ENCODE results near the gene HYAL3.
A peak's percentile ranks its signal among the peaks of the same experiment; 100 is the strongest.

The HYAL3 gene

DNA sequence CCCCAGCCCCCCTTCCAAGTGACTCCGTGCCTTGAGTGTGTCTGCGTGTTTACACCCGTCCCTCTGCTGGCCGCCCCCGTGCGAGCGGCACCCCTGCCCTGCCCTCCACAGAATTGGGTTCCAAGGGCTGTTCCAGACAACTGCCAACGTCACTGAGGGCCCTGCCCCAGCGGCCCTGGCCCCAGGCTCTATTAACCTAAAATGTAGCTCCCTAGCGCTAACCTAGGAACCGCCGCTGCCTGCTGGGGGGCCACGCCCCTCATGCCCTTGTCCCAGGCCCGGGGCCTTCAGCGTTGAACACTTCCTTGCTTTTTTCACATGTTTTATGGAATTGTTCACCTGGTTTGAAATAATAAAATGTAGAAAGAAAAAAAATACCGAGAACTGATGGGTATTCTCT is 40.2 kb downstream of the HYAL3 start:
- no peak overlapping the region for H3K4me3 ChIP-seq (ENCODE audit: low read depth, low read length)
- no peak for DNase-seq (ENCODE audit: low read depth)
- TF ChIP-seq, protein P1, sequence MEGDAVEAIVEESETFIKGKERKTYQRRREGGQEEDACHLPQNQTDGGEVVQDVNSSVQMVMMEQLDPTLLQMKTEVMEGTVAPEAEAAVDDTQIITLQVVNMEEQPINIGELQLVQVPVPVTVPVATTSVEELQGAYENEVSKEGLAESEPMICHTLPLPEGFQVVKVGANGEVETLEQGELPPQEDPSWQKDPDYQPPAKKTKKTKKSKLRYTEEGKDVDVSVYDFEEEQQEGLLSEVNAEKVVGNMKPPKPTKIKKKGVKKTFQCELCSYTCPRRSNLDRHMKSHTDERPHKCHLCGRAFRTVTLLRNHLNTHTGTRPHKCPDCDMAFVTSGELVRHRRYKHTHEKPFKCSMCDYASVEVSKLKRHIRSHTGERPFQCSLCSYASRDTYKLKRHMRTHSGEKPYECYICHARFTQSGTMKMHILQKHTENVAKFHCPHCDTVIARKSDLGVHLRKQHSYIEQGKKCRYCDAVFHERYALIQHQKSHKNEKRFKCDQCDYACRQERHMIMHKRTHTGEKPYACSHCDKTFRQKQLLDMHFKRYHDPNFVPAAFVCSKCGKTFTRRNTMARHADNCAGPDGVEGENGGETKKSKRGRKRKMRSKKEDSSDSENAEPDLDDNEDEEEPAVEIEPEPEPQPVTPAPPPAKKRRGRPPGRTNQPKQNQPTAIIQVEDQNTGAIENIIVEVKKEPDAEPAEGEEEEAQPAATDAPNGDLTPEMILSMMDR (conservative IDR thresholded peaks at IDR 0.05; ENCODE audit: low read depth, low read length) = no peak

- TF ChIP-seq, protein P1 (conservative IDR thresholded peaks at IDR 0.05; ENCODE audit: low read depth, low read length) = no peak
Observed at GRCh38 chr3:50258029-50258680, 41.0 kb downstream of the HYAL3 start.

GRCh38 chr3:50256978-50257890 is 42.0 kb downstream of the HYAL3 start:
- H3K4me3 ChIP-seq (ENCODE audit: low read depth, low read length) = no peak overlapping the region
- TF ChIP-seq, protein P1 (conservative IDR thresholded peaks at IDR 0.05; ENCODE audit: low read depth, low read length) = peak; percentile 76
- peak; percentile 55 for DNase-seq (ENCODE audit: low read depth)

More at GRCh38 chr3:50258029-50258680, 41.0 kb downstream of the HYAL3 start:
- no peak for DNase-seq (ENCODE audit: low read depth)
- no peak overlapping the region for H3K4me3 ChIP-seq (ENCODE audit: low read depth, low read length)

DNA sequence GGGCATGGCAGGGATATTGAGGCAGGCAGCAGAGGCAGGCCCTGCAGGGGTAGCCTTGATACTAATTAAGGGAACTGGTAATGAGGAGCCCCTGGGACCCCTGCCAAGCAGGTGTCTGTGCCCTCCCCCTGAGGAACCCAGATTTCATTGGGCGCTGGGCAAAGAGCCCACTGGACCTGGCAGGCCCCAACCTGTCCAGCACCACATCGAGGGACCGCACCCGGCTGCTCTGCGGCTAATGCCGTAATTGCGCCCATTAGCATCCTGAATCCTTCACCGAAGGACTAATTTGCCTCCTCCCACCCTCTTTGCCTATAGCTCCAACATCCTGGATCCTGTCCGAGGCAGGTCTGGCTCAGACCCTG is 44.0 kb downstream of the HYAL3 start:
- TF ChIP-seq, protein P1 (conservative IDR thresholded peaks at IDR 0.05; ENCODE audit: low read depth, low read length) = no peak
- no peak overlapping the region for H3K4me3 ChIP-seq (ENCODE audit: low read depth, low read length)
- no peak for DNase-seq (ENCODE audit: low read depth)

DNA sequence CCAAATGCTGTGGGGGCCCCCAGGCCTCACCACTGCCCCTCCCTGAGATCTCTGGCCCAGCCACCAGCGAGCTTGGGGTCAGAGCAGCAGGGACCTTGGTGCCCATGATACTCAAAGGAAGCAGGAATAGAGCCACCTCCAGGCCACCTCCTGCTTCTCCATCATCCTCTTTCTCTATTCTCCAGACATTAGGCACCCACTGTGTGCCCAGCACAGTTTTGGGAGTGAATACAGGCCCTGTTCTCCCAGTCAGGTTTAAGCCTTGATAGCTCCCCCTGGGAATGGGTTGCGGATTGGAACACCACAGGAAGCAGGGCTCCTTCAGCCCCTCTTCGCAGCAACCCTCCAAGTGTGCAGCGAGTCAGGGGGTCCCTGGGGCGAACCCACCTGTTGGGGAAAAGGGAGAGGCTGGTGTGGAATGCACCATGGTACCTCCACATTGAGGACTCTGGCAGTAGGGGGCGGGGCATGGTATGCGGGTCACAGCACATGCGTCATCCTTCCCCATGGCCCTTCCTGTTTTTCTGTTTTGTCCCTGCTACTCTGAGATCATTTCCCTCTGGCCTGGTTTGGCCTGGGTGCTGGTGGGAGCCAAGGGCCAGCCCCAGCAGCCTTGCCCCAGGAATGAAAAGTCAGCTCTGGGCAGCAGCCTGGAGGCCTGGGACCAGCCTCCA is 44.5 kb downstream of the HYAL3 start:
- DNase-seq (ENCODE audit: low read depth) = peak; percentile 69
- no peak overlapping the region for H3K4me3 ChIP-seq (ENCODE audit: low read depth, low read length)
- TF ChIP-seq, protein P1 (conservative IDR thresholded peaks at IDR 0.05; ENCODE audit: low read depth, low read length) = no peak

DNA sequence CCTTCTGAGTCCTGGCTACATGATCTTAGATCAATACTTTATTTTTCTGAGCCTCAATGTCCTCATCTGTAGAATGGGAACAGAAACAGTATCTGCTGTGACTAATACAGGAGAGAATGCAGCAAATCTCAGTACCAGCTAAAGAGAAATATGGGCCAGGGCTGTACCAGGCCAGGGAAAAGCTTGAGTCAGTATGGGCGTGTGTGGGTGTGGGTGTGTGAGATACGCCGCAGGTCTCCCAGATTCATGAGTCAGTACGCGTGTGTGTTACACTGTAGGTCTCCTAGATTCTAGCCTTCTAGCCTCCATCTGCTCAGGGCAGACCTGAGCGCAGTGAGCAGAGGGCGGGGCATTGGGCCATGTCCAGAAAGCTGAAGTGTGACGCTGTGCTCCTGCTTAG is 48.0 kb downstream of the HYAL3 start:
- no peak overlapping the region for H3K4me3 ChIP-seq (ENCODE audit: low read depth, low read length)
- TF ChIP-seq, protein P1 (conservative IDR thresholded peaks at IDR 0.05; ENCODE audit: low read depth, low read length) = no peak
- DNase-seq (ENCODE audit: low read depth) = peak; percentile 84

Measured in choroid plexus epithelial cell (primary cell).